GM21723 (cell line): Measurements from ENCODE around the gene FRMD8.

Experiments used
- ATAC-seq: cut with Tn5 transposase; IDR thresholded peaks from one replicate; pipeline ENCODE4 v1.9.1; 2021; ENCODE audit warnings: mild to moderate bottlenecking, moderate library complexity; ENCODE audit not compliant: unreplicated experiment

FRMD8 gene

GRCh38 chr11:65423516-65424204, 37.2 kb downstream of the FRMD8 start:
- no peak for ATAC-seq

GRCh38 chr11:65424205-65425104, 38.0 kb downstream of the FRMD8 start:
- no peak for ATAC-seq

- no peak for ATAC-seq
Measured at GRCh38 chr11:65425105-65425970, 38.9 kb downstream of the FRMD8 start.

- peak; percentile 18 for ATAC-seq
Measured at GRCh38 chr11:65425971-65426838, 39.8 kb downstream of the FRMD8 start.

- no peak for ATAC-seq
Measured at GRCh38 chr11:65426839-65427690, 40.6 kb downstream of the FRMD8 start.

- ATAC-seq, result no peak
Measured at GRCh38 chr11:65427691-65428577, 41.5 kb downstream of the FRMD8 start.

- no peak for ATAC-seq
Measured at GRCh38 chr11:65428578-65429067, 42.2 kb downstream of the FRMD8 start.

GRCh38 chr11:65429068-65429681, 42.7 kb downstream of the FRMD8 start:
- no peak for ATAC-seq

- ATAC-seq, result no peak
Measured at GRCh38 chr11:65429724-65430405, 43.4 kb downstream of the FRMD8 start.

GRCh38 chr11:65430406-65431217, 44.2 kb downstream of the FRMD8 start:
- ATAC-seq, result no peak

GRCh38 chr11:65431451-65432099, 45.1 kb downstream of the FRMD8 start:
- no peak for ATAC-seq

GRCh38 chr11:65432100-65432650, 45.7 kb downstream of the FRMD8 start:
- no peak for ATAC-seq

GRCh38 chr11:65432686-65433582, 46.5 kb downstream of the FRMD8 start:
- ATAC-seq, result no peak

GRCh38 chr11:65433657-65434056, 47.2 kb downstream of the FRMD8 start:
- ATAC-seq, result no peak
